ENCODE data around the gene MAPK8IP3.

MAPK8IP3 gene, protein sequence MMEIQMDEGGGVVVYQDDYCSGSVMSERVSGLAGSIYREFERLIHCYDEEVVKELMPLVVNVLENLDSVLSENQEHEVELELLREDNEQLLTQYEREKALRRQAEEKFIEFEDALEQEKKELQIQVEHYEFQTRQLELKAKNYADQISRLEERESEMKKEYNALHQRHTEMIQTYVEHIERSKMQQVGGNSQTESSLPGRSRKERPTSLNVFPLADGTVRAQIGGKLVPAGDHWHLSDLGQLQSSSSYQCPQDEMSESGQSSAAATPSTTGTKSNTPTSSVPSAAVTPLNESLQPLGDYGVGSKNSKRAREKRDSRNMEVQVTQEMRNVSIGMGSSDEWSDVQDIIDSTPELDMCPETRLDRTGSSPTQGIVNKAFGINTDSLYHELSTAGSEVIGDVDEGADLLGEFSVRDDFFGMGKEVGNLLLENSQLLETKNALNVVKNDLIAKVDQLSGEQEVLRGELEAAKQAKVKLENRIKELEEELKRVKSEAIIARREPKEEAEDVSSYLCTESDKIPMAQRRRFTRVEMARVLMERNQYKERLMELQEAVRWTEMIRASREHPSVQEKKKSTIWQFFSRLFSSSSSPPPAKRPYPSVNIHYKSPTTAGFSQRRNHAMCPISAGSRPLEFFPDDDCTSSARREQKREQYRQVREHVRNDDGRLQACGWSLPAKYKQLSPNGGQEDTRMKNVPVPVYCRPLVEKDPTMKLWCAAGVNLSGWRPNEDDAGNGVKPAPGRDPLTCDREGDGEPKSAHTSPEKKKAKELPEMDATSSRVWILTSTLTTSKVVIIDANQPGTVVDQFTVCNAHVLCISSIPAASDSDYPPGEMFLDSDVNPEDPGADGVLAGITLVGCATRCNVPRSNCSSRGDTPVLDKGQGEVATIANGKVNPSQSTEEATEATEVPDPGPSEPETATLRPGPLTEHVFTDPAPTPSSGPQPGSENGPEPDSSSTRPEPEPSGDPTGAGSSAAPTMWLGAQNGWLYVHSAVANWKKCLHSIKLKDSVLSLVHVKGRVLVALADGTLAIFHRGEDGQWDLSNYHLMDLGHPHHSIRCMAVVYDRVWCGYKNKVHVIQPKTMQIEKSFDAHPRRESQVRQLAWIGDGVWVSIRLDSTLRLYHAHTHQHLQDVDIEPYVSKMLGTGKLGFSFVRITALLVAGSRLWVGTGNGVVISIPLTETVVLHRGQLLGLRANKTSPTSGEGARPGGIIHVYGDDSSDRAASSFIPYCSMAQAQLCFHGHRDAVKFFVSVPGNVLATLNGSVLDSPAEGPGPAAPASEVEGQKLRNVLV (N-terminal part only)

GRCh38 chr16:1705688-1706385 is at the start of gene MAPK8IP3:
TSS of gene MAPK8IP3 (plus strand) at chr16:1706195. CDS start at chr16:1706340, 145 bp downstream.
- DNase-seq: peak; percentile 93

GRCh38 chr16:1656808-1657617 is 49.0 kb upstream of the MAPK8IP3 start:
- peak; percentile 71 for DNase-seq

DNA sequence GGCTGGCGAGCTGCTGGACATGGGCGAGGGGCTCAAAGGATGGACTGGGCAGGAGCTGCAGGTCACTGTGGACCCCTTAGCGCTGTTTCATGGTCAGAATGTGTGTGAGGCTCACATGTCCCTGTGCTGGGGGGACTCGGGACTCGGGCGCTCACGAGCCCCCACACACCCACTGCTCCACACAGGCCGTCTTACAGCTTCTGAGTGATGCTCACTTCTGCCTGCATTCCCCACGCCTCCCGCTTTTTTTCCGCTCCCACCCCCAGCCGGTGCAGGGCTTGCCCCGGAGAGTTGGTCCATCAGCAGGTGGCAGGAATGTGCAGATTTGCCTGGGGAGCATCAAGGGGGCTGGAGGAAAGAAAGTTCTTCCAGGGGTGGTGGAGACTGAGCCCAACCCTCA is 48.2 kb upstream of the MAPK8IP3 start:
- no peak for DNase-seq

DNA sequence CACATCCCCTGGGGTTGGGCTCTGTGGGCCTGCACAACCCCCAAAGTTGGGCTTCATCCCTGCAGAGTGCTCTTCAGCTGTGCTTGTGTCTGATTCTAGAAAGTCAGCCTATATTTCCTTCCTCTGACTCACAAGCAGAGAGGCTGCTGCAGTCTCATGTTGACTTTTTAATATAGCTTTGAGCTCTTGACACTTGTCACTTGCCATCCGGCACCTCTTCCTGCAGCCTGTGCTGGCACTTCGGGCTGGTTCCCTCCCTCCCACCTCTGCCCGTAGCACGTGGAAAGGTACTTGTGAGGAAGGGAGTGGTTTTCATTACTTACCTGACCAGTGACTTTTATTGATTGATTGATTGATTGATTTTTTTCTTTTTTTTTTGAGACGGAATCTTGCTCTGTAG is 47.0 kb upstream of the MAPK8IP3 start:
- no peak for DNase-seq

DNA sequence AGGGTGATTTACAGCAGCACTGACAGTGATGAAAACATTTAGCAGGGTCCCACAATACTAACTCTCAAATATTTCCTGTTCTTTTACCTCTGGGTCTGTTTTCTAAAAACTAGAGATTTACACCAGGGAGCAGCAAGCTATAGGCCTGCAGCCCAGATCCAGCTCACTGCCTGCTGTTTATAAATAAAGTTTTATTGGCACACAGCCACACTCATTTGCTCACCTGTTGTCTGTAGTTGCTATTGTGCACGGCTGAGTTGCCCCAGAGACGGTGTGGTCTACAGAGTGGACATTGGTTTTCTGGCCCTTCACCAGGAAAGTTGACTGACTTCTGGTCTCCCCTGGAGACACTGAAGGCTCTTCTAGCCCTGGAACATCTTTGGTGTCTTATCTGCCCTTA is 44.2 kb upstream of the MAPK8IP3 start:
- no peak for DNase-seq

- no peak for DNase-seq
These were observed 43.5 kb upstream of the MAPK8IP3 start for GRCh38 chr16:1662543-1662942.

DNA sequence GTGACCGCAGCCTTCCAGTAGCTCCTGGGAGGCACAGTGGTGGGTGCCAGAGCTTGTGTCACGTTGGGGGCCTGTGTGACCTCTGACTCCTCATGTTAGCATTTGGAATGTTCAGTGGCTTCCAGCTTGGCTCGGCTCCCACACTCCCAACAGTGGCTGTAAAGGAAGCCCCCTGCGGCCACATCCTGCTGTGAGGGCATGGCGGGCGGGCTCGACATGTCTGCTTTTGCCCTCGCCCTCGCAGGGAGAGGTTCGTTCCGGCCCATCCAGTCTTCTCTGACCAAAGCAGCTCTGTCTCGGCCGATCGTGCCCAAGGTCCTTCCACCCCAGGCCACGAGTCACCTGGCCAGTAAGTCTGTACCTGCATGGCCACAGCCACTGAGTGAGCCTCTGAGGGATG is 40.2 kb upstream of the MAPK8IP3 start:
- DNase-seq: no peak

DNA sequence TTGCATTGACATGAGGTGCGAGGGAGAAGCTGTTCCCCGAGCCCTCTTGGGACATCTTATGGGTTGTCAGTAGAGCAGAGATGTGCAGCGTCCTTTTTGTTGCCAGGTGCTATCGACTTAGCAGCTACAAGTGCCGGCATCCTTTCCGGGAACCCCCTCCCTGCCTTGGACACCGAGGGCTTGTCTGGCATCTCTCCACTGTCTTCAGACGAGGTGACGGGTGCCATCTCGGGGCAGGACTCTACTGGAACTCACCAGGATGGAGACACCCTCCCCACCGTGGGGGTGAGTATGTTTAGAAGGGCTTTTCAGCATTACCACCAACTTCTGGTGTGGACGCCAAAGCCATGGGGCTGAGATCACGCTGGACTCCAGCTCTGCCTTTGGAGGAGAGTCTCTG is 39.7 kb upstream of the MAPK8IP3 start:
- DNase-seq: no peak

GRCh38 chr16:1667271-1667670 is 38.7 kb upstream of the MAPK8IP3 start:
- no peak for DNase-seq

DNA sequence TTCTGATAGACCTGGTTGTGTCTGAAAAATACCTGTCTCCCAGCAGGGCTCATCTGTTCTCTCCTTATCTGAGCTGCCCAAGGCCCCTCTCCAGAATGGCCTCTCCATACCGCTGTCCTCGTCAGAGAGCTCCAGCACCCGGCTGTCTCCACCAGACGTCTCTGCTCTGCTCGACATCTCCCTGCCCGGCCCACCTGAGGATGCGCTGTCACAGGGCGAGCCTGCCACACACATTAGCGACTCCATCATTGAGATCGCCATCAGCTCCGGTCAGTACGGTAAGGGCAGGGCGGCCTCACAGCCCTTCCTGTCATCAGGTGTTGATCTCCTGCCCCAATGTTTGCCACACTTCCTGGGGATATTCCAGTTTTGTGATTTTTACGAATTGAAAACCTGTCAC is 38.1 kb upstream of the MAPK8IP3 start:
- no peak for DNase-seq

DNA sequence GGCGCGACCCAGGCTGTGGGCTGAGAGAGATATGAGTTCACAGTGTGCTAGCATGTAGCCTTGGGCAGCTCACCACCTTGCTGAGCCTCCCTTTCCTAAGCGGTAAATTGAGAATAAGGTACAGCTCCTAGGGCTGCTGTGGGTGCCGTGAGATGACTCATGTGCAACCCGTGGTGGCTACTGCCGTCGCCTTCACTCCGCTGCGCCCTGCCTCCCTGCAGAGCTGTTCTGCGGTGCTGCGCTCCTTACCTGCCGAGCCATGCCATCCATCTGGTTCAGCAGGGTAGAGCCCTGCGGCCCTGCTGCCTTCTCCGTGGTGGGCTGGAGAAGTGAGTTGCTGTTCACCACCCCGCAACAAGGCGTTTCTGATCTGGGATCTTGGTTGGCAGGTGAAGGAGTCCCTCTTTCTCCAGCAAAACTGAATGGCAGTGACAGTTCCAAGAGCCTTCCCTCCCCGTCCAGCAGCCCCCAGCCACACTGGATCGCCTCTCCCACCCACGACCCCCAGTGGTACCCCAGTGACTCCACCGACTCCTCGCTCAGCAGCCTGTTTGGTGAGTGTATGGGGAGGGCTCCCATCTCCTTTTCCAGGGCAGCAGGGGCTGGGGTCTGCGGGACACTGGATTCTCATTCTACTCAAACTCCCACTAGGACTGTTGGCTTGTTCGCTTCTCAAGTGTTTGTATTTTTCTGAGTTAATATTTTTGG is 37.2 kb upstream of the MAPK8IP3 start:
- no peak for DNase-seq

- no peak for DNase-seq
These were observed 36.3 kb upstream of the MAPK8IP3 start for GRCh38 chr16:1669698-1670097.

DNA sequence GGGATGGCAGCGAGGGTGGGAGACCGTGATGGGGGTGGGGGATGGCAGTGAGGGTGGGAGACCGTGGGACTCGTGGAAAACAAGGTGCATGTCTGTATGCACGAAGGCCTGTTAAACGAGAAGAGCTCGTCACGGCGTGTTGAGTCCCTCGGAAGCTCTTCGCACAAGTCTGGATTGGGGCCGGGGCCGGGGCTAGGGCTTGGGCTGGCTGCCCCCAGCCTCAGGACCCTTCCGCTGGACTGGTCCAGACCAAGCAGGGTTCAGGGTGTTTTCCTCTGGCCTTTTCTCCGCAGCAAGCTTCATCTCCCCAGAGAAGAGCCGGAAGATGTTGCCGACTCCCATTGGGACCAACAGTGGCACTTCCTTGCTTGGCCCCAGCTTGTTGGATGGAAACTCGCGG is 35.6 kb upstream of the MAPK8IP3 start:
- no peak for DNase-seq

GRCh38 chr16:1670866-1671265 is 35.1 kb upstream of the MAPK8IP3 start:
- DNase-seq: no peak

DNA sequence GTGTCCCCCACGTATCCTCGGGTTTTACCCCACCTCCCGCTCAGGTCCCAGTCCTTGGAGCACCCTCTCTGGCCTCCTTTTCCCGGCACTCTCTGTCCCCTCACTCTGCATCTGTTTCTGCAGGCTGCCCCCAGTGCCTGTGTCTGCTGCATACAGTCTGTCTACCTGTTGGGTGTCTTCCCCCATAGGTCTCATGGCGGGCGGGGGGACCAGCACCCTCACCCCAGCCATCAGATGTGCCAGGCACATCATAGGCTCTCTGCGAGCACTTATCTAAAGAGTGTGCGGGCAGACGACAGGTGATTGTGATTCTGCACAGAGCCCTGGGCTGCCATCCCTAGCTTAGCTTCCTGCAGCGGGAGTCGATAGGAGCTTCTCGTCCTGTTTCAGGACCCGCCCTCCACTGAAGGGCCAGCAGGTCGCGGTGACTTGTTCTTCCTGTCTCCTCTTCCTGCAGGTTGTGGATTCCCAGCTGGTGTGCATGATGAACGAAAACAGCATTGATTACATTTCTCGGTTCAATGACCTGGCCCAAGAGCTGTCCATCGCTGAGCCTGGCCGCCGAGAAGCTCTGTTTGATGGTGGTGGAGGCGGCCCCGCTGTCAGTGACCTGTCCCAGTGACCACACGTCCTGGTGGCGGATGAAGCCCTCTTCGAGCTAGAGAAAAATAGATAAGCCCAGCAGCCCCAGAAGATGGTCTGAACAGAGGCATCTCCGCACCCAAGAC is 32.4 kb upstream of the MAPK8IP3 start:
- no peak for DNase-seq

DNA sequence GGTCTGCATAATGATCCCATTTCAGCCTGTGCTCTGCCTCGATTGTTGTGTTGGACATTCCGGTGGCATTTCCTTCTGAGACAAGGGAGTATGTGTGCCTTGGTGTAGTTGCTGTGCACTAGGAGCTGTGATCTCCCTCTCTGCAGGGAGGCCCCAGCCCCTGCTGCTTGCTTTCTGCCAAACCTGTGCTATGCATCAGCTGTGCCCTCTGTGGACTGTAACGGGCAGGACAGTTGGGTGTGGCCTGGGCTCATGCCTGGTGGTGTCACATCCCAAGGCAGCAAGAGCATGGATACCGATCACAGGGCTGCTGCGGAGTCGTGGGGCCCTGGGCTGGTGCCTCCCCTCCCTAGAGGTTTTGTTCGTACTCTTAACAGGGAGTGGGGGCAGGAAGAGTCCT is 31.7 kb upstream of the MAPK8IP3 start:
- DNase-seq: peak; percentile 10

DNA sequence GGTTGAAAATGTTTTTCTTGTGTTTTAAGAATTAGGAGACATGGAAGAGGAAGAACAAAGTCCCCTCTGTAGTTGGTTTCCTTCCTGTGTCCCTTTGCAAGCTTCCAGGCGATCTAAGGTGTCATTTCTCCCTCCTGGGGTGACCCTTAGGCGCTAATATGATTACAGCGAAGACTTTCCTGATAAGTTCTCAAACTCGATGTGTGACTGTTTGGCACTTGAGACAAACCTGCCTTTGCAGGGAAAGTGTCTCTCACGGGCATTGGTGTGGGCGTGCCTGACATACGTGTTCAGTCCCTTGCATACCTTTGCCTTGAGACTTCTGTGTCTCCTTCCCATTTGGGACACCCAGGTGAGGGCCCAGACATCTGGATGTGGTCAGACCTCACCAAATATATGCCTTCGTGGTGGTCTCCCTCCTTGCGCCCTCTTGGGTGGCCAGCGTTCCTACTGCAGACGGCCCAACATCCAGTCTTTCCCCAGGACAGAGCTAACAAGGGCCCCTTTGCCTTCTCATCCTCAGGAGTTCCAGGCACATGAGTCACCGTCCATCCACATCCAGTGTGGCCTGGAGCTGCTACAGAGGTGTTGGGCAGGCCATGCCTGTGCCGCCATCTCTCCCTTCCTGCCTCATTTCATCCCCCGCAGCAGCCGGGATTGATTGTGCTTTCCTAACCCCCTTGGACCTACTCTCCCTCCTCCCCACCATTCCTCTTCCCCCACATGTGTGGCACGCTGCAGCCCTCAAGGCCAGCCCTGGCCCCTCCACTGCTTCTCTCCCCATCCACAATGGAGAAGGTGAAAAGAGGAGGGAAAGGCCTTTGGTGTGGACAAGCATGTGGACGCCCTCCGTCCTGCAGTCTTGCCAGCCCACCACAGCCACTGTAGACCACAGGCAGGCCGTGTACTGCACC is 31.0 kb upstream of the MAPK8IP3 start:
- no peak for DNase-seq

GRCh38 chr16:1676661-1677060 is 29.3 kb upstream of the MAPK8IP3 start:
- DNase-seq: no peak

- peak; percentile 10 for DNase-seq
These were observed 28.7 kb upstream of the MAPK8IP3 start for GRCh38 chr16:1677339-1677738.

All from hematopoietic multipotent progenitor cell treated with erythropoietin and hydrocortisone succinate and interleukin-3 and kit ligand, for 4 days (in vitro differentiated cells).